IMR-90 (cell line): ENCODE data around the gene PITPNM3. TPM values are rescaled to one million over a fixed set of nuclear protein-coding genes. Genes with fewer than 3 reads are reported as not detected.

Source experiments
- ATAC-seq: fragments of 200-7000 bp; cut with Tn5 transposase; 2 replicates; pipeline ENCODE4 v1.9.1; 2020; ENCODE audit warnings: low read depth, mild to moderate bottlenecking, moderate library complexity
- BruUV-seq: library from RNA; stranded (reverse); fragments of 400-500 nt; replicated peaks from 2 replicates; lab custom pipeline; 2021; lab: Mats Ljungman, UMichigan
- CTCF ChIA-PET: fragments of 300-600 bp; formaldehyde crosslinking; extraction: SDS; loops from one replicate; lab custom pipeline; 2021; ENCODE audit warnings: antibody characterized with exemption; lab: Yijun Ruan, JAX
- POLR2A ChIA-PET: fragments of 300-600 bp; sonication (Branson Sonifier 250); formaldehyde crosslinking; loops from one replicate; lab custom pipeline; 2022; ENCODE audit warnings: antibody characterized with exemption; ENCODE audit not compliant: unreplicated experiment; lab: Charles Lee
- DNase-seq: peaks from one replicate; pipeline ENCODE4 v3.0.0; 2013
- H2AFZ ChIP-seq: replicated peaks from 2 replicates; pipeline ENCODE3; 2013; ENCODE audit warnings: low read length, mild to moderate bottlenecking; ENCODE audit not compliant: poor library complexity
- H2AK5ac ChIP-seq: 2 replicates; pipeline ENCODE4 v1.6.1; 2013; ENCODE audit warnings: low read depth, low read length, inconsistent platforms
- H2AK9ac ChIP-seq: replicated peaks from 2 replicates; pipeline ENCODE3; 2013; ENCODE audit warnings: mild to moderate bottlenecking, low read depth, low read length, moderate library complexity; ENCODE audit not compliant: poor library complexity
- H2BK120ac ChIP-seq: 2 replicates; pipeline ENCODE4 v1.6.1; 2013; ENCODE audit warnings: low read depth, low read length, inconsistent platforms
- H2BK15ac ChIP-seq: 3 replicates; pipeline ENCODE4 v1.6.1; 2013; ENCODE audit warnings: low read depth, low read length, inconsistent platforms
- H2BK20ac ChIP-seq: 2 replicates; pipeline ENCODE4 v1.6.1; 2013; ENCODE audit warnings: low read depth, mild to moderate bottlenecking, inconsistent platforms, low read length, moderate library complexity
- H2BK5ac ChIP-seq: 2 replicates; pipeline ENCODE4 v1.6.1; 2013; ENCODE audit warnings: mild to moderate bottlenecking, low read depth, low read length, inconsistent platforms; ENCODE audit not compliant: poor library complexity, severe bottlenecking
- H3K14ac ChIP-seq: replicated peaks from 2 replicates; pipeline ENCODE4 v1.6.1; 2013; ENCODE audit warnings: low read depth, low read length, inconsistent platforms
- H3K18ac ChIP-seq: 2 replicates; pipeline ENCODE4 v1.6.1; 2013; ENCODE audit warnings: low read depth, low read length, control low read depth
- H3K23ac ChIP-seq: 2 replicates; pipeline ENCODE4 v1.6.1; 2013; ENCODE audit warnings: low read depth, low read length, inconsistent platforms
- H3K27ac ChIP-seq: 2 replicates; pipeline ENCODE4 v1.5.1; 2013; ENCODE audit warnings: mild to moderate bottlenecking, control low read depth, low read length; ENCODE audit not compliant: insufficient read depth
- H3K27me3 ChIP-seq: 2 replicates; pipeline ENCODE4 v1.6.1; 2013; ENCODE audit warnings: low read length; ENCODE audit not compliant: control insufficient read depth, insufficient read depth
- H3K36me3 ChIP-seq: 2 replicates; pipeline ENCODE4 v1.6.1; 2013; ENCODE audit warnings: low read length, mixed read lengths; ENCODE audit not compliant: control insufficient read depth, insufficient read depth
- H3K4ac ChIP-seq: 2 replicates; pipeline ENCODE4 v1.6.1; 2013; ENCODE audit warnings: low read depth, low read length, inconsistent platforms
- H3K4me1 ChIP-seq: 2 replicates; pipeline ENCODE4 v1.6.1; 2013; ENCODE audit warnings: low read length, mixed read lengths; ENCODE audit not compliant: control insufficient read depth, insufficient read depth
- H3K4me2 ChIP-seq: 2 replicates; pipeline ENCODE4 v1.6.1; 2013; ENCODE audit warnings: low read depth, mild to moderate bottlenecking, control low read depth, low read length, moderate library complexity
- H3K4me3 ChIP-seq: 2 replicates; pipeline ENCODE4 v1.5.1; 2013; ENCODE audit warnings: low read depth, mild to moderate bottlenecking, control low read depth, low read length, moderate library complexity; ENCODE audit not compliant: insufficient read depth
- H3K56ac ChIP-seq: 2 replicates; pipeline ENCODE4 v1.6.1; 2013; ENCODE audit warnings: low read length, inconsistent platforms; ENCODE audit not compliant: insufficient read depth; ENCODE audit errors: extremely low read depth
- H3K79me1 ChIP-seq, 2 experiments: 2 replicates each; pipeline ENCODE4 v1.6.1; 2013; ENCODE audit warnings: low read length in 2 of 2, inconsistent platforms in 1 of 2, low read depth in 1 of 2
- H3K9ac ChIP-seq: 2 replicates; pipeline ENCODE4 v1.6.1; 2013; ENCODE audit warnings: low read depth, low read length, control low read depth
- H3K9me1 ChIP-seq: 2 replicates; pipeline ENCODE4 v1.6.1; 2013; ENCODE audit warnings: low read length, inconsistent platforms; ENCODE audit not compliant: insufficient read depth
- H3K9me3 ChIP-seq: 2 replicates; pipeline ENCODE4 v1.6.1; 2013; ENCODE audit warnings: low read length; ENCODE audit not compliant: control insufficient read depth, insufficient read depth
- H4K20me1 ChIP-seq: 2 replicates; pipeline ENCODE4 v1.6.1; 2013; ENCODE audit warnings: low read length, inconsistent platforms; ENCODE audit not compliant: insufficient read depth
- H4K5ac ChIP-seq: 2 replicates; pipeline ENCODE4 v1.6.1; 2013; ENCODE audit warnings: mild to moderate bottlenecking, low read depth, low read length, control low read depth
- H4K8ac ChIP-seq, 2 experiments: 2 replicates each; pipeline ENCODE4 v1.6.1; 2013; ENCODE audit warnings: low read depth in 2 of 2, low read length in 2 of 2, control low read depth in 1 of 2, inconsistent platforms in 1 of 2
- H4K91ac ChIP-seq: 2 replicates; pipeline ENCODE4 v1.6.1; 2013; ENCODE audit warnings: low read depth, low read length, inconsistent platforms; ENCODE audit not compliant: insufficient read depth
- BHLHE40 ChIP-seq: fragments of 150-350 bp; IDR thresholded peaks from 2 replicates; pipeline ENCODE4 v1.6.1; 2016; ENCODE audit warnings: mild to moderate bottlenecking, low read depth, low read length
- CEBPB ChIP-seq: IDR thresholded peaks from 2 replicates; pipeline ENCODE4 v1.6.1; 2012; ENCODE audit warnings: low read depth, low read length, improper control_type of control experiment
- CHD1 ChIP-seq: IDR thresholded peaks from 2 replicates; pipeline ENCODE4 v1.6.1; 2012; ENCODE audit warnings: low read depth, low read length, improper control_type of control experiment
- CTCF ChIP-seq: conservative IDR thresholded peaks from 2 replicates; pipeline ENCODE4 v1.5.1; 2012; ENCODE audit warnings: mild to moderate bottlenecking, low read depth, low read length, improper control_type of control experiment
- MAZ ChIP-seq: IDR thresholded peaks from 2 replicates; pipeline ENCODE4 v1.6.1; 2012; ENCODE audit warnings: low read depth, mild to moderate bottlenecking, low read length, improper control_type of control experiment, moderate library complexity, borderline replicate concordance
- NFE2L2 ChIP-seq: fragments of 150-350 bp; IDR thresholded peaks from 2 replicates; pipeline ENCODE4 v1.6.1; 2016; ENCODE audit warnings: low read depth, mild to moderate bottlenecking, low read length
- RAD21 ChIP-seq: IDR thresholded peaks from 2 replicates; pipeline ENCODE4 v1.6.1; 2012; ENCODE audit warnings: low read length, improper control_type of control experiment
- RCOR1 ChIP-seq: IDR thresholded peaks from 2 replicates; pipeline ENCODE4 v1.6.1; 2012; ENCODE audit warnings: mild to moderate bottlenecking, low read length, improper control_type of control experiment; ENCODE audit not compliant: insufficient replicate concordance
- RFX5 ChIP-seq: IDR thresholded peaks from 2 replicates; pipeline ENCODE4 v1.8.0; 2012; ENCODE audit warnings: low read depth, mild to moderate bottlenecking, low read length, moderate library complexity
- SMC3 ChIP-seq: fragments of 150-350 bp; IDR thresholded peaks from 2 replicates; pipeline ENCODE4 v1.6.1; 2016; ENCODE audit warnings: low read depth, mild to moderate bottlenecking, antibody characterized with exemption, low read length, moderate library complexity
- USF2 ChIP-seq: fragments of 150-350 bp; IDR thresholded peaks from 2 replicates; pipeline ENCODE4 v1.6.1; 2017; ENCODE audit warnings: mild to moderate bottlenecking, antibody characterized with exemption, low read length, low read depth
- WGBS, 2 experiments: methylation state at CpG; one replicate each; pipeline versions ENCODE4 v1.1.5 to v1.1.7; 2013; ENCODE audit warnings: missing lambda C conversion rate in 2 of 2; ENCODE audit not compliant: insufficient read length in 1 of 2; ENCODE audit errors: extremely low coverage in 2 of 2; 5-methylcytosine and 5-hydroxymethylcytosine counted together
- dilution Hi-C: fragments of 300-500 bp; cut with HindIII; formaldehyde crosslinking; loops from one replicate; pipeline ENCODE4 v1.14.3; 2018; ENCODE audit warnings: low sequenced_read_pairs; ENCODE audit not compliant: unreplicated experiment
- in situ Hi-C: fragments of 300-500 bp; cut with MboI; formaldehyde crosslinking; loops from 3 replicates; pipeline ENCODE4 v1.14.3; 2019; ENCODE audit warnings: low sequenced_read_pairs, inconsistent platforms, mixed read lengths
- intact Hi-C: fragments of 100-400 bp; cut with micrococcal nuclease; formaldehyde crosslinking; loops from 2 replicates; pipeline ENCODE4 v1.10.0; 2022
- polyA plus RNA-seq, 3 experiments: library from polyadenylated mRNA; depleted of rRNA; stranded (reverse); fragments of >200 nt; gene quantifications; 2 replicates each; pipeline ENCODE4 v1.2.3, GENCODE V29; 2012; ENCODE audit warnings: low replicate concordance in 1 of 3
- total RNA-seq: library from RNA; depleted of rRNA; stranded (reverse); fragments of >200 nt; gene quantifications from 2 replicates; pipeline ENCODE4 v1.2.3, GENCODE V29; 2012

PITPNM3 gene
- total and polyA plus RNA-seq, 2 of the 4 experiments (the other 2 are of a cell fraction), result 0.54 to 1.7 TPM

GRCh38 chr17:6541886-6542285 is 14.5 kb downstream of the PITPNM3 start:
- Histone ChIP-seq H3K79me1 (no peaks in the 10 kb centered on the region), H3K27ac (no peak overlapping the region), H3K23ac (no peak overlapping the region), H3K56ac (no peak overlapping the region), H2BK15ac (no peak overlapping the region), H2AK5ac (no peak overlapping the region), H3K4ac (no peak overlapping the region), H2AK9ac (no peak overlapping the region), H3K4me3 (no peak overlapping the region), H4K8ac (no peak overlapping the region), H4K91ac (no peak overlapping the region), H4K5ac (no peak overlapping the region), H3K27me3 (peaks cover 14% of the 10 kb centered on the region), H3K14ac (no peak overlapping the region), H2AFZ (no peak overlapping the region), H3K36me3 (no peaks in the 10 kb centered on the region), H3K18ac (no peak overlapping the region), H2BK5ac (no peak overlapping the region), H3K4me1 (no peaks in the 10 kb centered on the region), H3K9ac (no peak overlapping the region), H2BK20ac (no peak overlapping the region), H4K20me1 (no peaks in the 10 kb centered on the region), H3K9me3 (peaks cover 3% of the 10 kb centered on the region), H3K4me2 (no peak overlapping the region), H3K9me1 (0 out of 2 replicates have a peak, but pooled peaks cover 3% of the 10 kb centered on the region), H2BK120ac (no peak overlapping the region)
- WGBS, 2 experiments, result 40% methylated on average over 1 of the region's 4 CpGs; no CpG with 5 or more reads in 1 of the 2 experiments
- ATAC-seq (no peak), DNase-seq (no peak)
- in situ Hi-C loops (no loop called here), intact Hi-C loops (no loop called here), dilution Hi-C loops (no loop called here)
- POLR2A ChIA-PET, result no interaction called here
- no peak for TF ChIP-seq RFX5
- TF ChIP-seq RCOR1, result no peak
- TF ChIP-seq CEBPB, result no peak
- TF ChIP-seq CTCF, result no peak
- no peak for TF ChIP-seq USF2
- no peak for TF ChIP-seq NFE2L2
- no peak for TF ChIP-seq MAZ
- TF ChIP-seq CHD1, result no peak
- no peak for TF ChIP-seq BHLHE40
- TF ChIP-seq RAD21, result no peak
- TF ChIP-seq SMC3, result no peak
- CTCF ChIA-PET, result no interaction called here
- no TSS peak for BruUV-seq
